BJ (cell line): ENCODE results near the gene CNTN5. TPM values are rescaled to one million over a fixed set of nuclear protein-coding genes. Genes with fewer than 3 reads are reported as not detected.

ENCODE experiments used
- CTCF ChIA-PET: fragments of 350-600 bp; formaldehyde crosslinking; extraction: SDS; loops from one replicate; lab custom pipeline; 2021; ENCODE audit warnings: antibody characterized with exemption, inconsistent platforms; lab: Yijun Ruan, JAX
- POLR2A ChIA-PET: fragments of 300-600 bp; sonication (Branson Sonifier 250); formaldehyde crosslinking; extraction: SDS; loops from one replicate; lab custom pipeline; 2021; ENCODE audit warnings: antibody characterized with exemption; lab: Charles Lee
- DNase-seq: peaks from one replicate; pipeline ENCODE4 v3.0.0-alpha.2; 2011; ENCODE audit warnings: low read depth
- H3K27me3 ChIP-seq: 2 replicates; pipeline ENCODE4 v1.6.0; 2011; ENCODE audit warnings: low read length; ENCODE audit not compliant: control insufficient read depth, insufficient read depth
- H3K36me3 ChIP-seq: 2 replicates; pipeline ENCODE4 v1.5.1; 2011; ENCODE audit warnings: low read length; ENCODE audit not compliant: control insufficient read depth, insufficient read depth
- H3K4me3 ChIP-seq: 2 replicates; pipeline ENCODE4 v1.5.1; 2011; ENCODE audit warnings: low read depth, mild to moderate bottlenecking, control low read depth, low read length
- polyA plus RNA-seq: library from polyadenylated mRNA; depleted of rRNA; stranded (reverse); fragments of >200 nt; gene quantifications from 2 replicates; pipeline ENCODE4 v1.2.3, GENCODE V29; 2011
- TF ChIP-seq, protein P1 (sequence below): IDR thresholded peaks from 2 replicates; pipeline ENCODE4 v1.5.1; 2011; ENCODE audit warnings: low read depth, mild to moderate bottlenecking, control low read depth, inconsistent platforms, low read length, moderate library complexity; ENCODE audit not compliant: insufficient read depth

Gene CNTN5
- polyA plus RNA-seq, 1 experiment, result not detected

DNA sequence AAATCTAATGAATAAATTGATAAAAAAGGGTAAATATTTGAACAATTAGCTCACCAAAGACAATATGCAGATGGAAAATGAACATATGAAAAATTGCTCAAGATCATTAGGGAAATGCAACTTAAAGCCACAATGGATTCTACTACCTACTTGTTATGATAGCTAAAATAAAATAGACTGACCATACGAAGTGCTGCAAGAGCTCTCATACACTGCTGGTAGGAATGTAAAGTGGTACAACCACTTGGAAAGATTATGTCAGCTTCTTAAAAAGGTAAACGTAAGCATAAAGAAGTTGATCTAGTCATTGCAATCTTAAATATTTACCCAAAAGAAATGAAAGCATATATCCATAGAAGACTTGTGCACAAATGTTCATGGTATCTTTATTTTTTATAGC lies 1162.2 kb downstream of the CNTN5 start:
- H3K27me3 ChIP-seq, result no peaks in the 10 kb centered on the region
- no peak for DNase-seq
- ChIA-PET CTCF (no interaction called here), POLR2A (no interaction called here)
- H3K36me3 ChIP-seq, result no peaks in the 10 kb centered on the region
- no peak overlapping the region for H3K4me3 ChIP-seq
- TF ChIP-seq, protein P1, sequence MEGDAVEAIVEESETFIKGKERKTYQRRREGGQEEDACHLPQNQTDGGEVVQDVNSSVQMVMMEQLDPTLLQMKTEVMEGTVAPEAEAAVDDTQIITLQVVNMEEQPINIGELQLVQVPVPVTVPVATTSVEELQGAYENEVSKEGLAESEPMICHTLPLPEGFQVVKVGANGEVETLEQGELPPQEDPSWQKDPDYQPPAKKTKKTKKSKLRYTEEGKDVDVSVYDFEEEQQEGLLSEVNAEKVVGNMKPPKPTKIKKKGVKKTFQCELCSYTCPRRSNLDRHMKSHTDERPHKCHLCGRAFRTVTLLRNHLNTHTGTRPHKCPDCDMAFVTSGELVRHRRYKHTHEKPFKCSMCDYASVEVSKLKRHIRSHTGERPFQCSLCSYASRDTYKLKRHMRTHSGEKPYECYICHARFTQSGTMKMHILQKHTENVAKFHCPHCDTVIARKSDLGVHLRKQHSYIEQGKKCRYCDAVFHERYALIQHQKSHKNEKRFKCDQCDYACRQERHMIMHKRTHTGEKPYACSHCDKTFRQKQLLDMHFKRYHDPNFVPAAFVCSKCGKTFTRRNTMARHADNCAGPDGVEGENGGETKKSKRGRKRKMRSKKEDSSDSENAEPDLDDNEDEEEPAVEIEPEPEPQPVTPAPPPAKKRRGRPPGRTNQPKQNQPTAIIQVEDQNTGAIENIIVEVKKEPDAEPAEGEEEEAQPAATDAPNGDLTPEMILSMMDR, result no peak

GRCh38 chr11:100185588-100185987 lies 1164.8 kb downstream of the CNTN5 start:
- no peak for DNase-seq
- H3K36me3 ChIP-seq, result no peaks in the 10 kb centered on the region
- no peak overlapping the region for H3K4me3 ChIP-seq
- ChIA-PET POLR2A (no interaction called here), CTCF (no interaction called here)
- H3K27me3 ChIP-seq, result no peaks in the 10 kb centered on the region
- TF ChIP-seq, protein P1, result no peak

DNA sequence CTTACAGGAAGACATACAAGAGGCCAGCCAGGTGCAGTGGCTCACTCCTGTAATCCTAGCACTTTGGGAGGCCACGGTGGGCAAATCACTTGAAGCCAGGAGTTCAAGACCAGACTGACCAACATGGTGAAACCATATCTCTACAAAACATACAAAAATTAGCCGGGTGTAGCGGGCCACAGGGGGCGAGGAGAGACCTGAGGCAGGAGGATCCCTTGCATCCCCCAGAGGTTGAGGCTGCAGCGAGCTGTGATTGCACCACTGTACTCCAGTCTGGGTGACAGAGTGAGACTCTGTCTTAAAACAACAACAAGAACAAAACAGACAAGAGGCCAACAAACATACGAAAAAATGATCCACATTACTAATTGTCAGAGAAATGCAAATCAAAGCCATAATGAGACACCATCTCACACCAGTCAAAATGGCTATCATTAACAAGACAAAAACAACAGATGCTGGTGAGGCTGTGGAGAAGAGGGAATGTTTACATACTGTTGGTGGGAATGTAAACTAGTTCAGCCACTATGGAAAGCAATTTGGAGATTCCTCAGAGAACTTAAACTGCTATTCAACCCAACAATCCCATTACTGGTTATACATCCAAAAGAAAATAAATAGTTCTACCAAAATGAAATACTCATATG lies 1167.5 kb downstream of the CNTN5 start:
- H3K4me3 ChIP-seq, result no peak overlapping the region
- H3K36me3 ChIP-seq, result no peaks in the 10 kb centered on the region
- ChIA-PET POLR2A (no interaction called here), CTCF (no interaction called here)
- TF ChIP-seq, protein P1, result no peak
- DNase-seq, result no peak
- H3K27me3 ChIP-seq, result no peaks in the 10 kb centered on the region

DNA sequence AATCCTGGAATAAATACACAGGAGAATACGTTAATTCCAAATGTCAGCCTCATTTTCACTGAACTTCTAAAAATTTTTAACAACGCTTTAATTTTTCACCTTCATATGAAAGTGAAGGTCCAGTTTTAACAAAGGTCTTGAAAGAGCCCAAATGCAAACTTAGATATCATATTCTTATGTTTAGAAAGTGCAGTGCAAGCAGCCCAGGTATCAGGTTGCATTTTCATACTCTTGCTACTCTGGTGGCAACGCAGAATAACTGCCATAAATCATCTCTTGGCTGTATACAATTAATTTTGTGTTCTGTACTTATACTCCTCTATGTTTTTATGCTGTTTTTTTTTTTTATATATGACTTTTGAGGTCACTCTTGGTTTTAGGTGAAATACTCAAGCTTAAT lies 1169.6 kb downstream of the CNTN5 start:
- Histone ChIP-seq H3K36me3 (no peaks in the 10 kb centered on the region), H3K4me3 (no peak overlapping the region), H3K27me3 (no peaks in the 10 kb centered on the region)
- no peak for DNase-seq
- ChIA-PET POLR2A (no interaction called here), CTCF (no interaction called here)
- TF ChIP-seq, protein P1, result no peak

GRCh38 chr11:100192181-100192580 lies 1171.4 kb downstream of the CNTN5 start:
- POLR2A ChIA-PET, result no interaction called here

More at GRCh38 chr11:100192181-100192580, 1171.4 kb downstream of the CNTN5 start:
- no peaks in the 10 kb centered on the region for H3K36me3 ChIP-seq
- DNase-seq, result no peak
- TF ChIP-seq, protein P1, result no peak
- CTCF ChIA-PET, result no interaction called here
- H3K27me3 ChIP-seq, result no peaks in the 10 kb centered on the region
- no peak overlapping the region for H3K4me3 ChIP-seq
